Cortex of kidney (tissue), 1 donor: ENCODE results near the gene TNFRSF4.

Experiments used
- DNase-seq: peaks from one replicate; lab custom pipeline; 2025; lab: John Stamatoyannopoulos, UW

Gene TNFRSF4

DNA sequence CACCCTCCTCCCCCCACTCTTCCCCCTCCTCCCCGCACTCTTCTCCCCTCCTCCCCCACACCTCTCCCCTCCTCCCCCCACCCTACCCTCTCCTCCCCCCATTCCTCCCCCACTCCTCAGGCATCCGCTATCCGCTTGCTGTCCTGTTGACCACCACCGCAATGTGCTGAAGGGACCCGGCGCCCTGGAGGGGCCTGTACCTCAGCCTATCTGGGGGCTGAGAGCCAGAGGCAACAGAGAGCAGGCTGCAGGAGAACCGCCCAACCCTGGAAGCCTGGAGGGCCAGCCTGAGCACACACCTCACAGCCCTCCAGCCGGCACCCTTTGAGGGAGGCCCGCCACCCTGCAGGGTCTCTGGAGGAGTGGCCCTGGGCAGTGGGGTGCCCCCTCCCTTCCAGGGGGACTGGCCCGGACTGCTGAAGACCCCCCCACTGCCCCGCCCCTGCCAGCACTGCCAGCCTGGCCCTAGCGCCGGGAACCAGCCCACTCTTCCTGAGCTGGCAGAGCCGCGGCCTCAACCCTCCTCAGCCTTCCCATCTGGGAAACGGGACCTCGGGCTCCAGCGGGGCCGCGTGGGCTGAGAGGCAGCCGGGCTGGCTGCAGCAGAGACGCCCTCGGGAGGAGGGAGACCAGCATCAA, 31.3 kb upstream of the TNFRSF4 start:
- no peak for DNase-seq

DNA sequence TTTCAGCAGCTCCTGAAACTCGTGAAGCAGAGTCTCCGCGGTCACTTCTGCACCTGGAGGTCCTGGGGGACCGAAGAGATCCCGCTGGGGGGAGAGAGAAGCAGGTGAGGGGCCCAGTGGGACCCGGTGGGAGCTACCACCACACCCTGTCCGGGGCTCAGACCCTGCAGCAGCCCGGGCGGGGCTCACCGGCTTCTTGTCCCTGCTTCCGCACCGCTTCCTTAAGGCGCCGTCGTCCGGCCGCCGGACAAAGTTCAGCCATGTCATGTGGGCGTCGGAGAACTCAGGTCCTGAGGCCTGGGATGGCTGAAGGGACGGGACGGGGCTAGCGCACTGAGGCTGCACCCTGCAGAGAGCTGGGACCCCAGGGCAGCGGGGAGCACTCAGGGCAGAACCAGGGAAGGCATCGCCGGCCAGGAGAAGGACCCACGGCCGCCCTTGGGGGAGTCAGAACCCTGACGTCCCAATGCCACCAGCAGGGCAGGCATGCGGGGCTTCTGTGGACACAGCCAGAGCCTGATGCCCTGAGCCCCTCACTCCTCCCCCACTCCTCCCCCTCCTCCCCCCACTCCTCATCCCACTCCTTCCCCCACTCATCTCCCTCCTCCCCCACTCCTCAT, 30.3 kb upstream of the TNFRSF4 start:
- DNase-seq: no peak

DNA sequence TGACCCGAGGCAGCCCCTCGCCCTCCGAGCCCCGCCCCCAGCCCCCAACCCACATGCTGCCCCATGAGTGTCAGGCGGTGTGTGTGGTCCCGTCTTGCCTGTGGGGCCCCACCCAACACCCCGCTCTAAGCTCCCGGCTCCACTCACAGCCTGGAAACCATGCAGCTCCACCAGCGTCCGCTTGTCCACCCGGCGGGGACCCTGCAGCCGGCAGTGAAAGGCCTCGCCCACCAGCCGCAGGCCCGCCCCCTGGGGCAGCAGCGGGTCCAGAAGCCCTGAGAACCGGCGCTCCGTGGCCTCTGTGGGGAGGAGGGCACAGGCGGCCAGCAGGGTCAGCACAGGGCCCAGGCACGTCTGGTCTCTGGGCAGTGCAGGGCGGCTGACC, 29.8 kb upstream of the TNFRSF4 start:
- DNase-seq: no peak

DNA sequence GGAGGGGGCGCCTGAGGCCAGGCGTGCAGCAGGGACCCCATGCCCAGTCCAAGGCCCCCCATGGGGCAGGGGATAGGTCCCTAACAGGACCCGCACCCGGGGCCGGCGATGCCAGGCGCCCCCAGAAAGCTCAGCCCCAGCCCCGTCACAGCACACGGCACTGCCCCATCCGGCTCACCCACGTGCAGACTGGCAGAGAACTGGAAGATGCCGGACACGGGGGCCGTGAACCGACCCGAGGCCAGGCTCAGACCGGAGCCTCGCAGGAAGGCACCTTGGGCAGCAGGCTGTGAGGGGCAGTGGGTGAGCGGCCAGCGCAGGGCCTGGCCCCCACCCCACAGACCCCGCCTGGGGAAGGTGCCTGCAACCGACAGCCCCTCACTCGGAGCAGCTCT, 29.3 kb upstream of the TNFRSF4 start:
- DNase-seq: no peak

DNA sequence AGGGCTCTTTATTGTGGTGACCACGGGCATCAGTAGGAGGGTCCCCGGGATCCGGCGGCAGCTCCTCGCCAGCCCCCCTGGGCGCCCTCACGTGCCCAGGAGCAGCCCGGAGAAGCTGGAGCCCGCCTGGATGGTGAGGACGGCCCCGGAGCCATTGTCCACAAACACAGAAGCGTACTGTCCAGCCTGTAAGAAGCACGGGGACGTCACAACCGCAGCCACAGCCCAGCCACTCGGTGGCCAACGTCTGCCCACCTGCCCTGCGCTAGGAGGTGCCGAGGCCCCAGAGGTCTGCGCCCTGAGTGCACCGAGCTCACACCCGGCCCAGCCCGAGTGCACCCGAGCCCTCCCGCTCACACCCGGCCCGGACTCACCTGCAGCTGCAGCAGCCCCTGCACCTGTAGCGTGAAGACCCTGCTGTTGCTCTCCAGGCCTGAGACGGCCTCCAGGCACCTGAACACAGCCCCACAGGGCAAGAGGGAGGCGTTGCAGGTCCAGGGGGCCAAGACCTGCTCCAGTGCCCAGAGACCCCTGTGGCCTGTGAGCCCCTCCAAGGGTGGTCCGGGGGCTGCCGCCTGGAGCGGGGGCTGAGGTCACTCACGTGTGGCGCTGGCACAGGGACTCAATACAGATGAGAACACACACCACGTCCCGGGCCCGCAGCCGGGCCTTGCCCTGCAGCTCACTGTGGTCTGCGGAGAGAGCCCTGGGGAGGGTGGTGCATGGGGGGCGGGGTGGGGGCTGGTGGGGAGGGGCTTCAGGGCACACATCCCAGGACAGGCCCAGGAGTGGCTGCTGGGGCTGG, 28.7 kb upstream of the TNFRSF4 start:
- DNase-seq: no peak

DNA sequence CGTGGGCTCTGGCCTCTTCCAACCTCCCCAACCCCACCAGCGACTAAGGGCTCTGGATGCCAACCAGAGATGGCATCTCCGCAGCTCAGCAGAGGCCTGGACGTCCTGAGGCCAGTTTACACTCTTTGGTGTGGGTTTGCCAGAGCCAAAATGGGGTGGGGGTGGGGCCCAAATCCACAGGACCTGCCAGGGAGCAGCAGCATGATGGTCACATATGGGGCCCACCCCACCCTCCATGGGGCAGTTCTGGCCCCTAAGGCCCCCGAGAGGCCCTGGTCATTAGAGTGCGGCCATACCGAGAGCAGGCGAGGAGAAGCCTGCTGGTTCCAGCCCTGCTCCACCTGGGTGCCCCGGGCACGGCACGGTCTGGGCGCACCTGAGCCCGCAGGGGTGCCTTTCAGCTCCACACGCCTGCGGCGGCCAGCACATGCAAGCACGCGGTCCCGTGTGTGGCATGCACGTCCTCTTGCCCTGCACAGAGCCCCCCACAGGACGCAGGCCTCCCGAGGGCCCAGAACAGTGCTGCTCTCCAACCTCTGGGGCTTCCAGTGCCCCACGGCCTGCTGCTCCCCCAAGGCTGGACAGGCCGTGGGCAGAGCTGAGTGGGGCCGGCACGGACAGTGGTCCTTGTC, 27.8 kb upstream of the TNFRSF4 start:
- no peak for DNase-seq

DNA sequence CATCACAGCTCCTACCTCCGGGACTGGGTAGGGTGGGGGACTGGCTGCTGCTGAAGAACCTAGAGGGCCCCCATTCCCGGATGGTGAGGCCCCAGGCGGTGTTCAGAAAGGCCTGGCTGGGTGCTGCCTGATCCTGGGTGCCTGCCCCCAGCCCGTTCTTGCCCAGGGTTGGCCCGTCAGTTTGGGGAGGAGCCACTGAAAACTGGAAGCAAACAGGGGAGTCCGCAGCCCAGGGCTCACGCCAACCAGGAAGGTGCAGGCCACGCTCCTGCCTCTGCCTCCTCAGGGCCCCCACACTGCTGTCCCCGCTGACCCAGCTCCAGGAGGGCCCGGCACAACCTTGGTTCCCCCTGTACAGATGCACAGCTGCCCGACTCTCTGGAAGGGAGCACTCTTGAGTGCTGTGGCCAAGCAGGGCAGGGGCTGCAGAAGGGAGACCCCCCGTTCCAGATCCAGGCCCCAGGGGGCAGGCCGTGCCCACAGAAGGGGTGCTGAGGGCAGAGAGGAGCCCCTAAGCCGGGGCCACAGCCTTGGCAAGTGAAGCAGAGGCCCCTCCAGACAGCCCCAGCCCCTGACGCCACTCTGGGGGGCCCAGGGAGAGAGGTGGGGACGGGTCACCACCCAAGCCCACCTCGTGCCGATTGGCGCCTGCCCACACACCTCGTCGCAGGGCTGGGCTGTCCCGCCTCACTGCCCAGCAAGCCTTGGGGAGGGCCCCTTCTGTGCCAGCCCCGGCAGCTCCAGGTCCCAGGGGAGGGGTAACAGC, 27.1 kb upstream of the TNFRSF4 start:
- no peak for DNase-seq

DNA sequence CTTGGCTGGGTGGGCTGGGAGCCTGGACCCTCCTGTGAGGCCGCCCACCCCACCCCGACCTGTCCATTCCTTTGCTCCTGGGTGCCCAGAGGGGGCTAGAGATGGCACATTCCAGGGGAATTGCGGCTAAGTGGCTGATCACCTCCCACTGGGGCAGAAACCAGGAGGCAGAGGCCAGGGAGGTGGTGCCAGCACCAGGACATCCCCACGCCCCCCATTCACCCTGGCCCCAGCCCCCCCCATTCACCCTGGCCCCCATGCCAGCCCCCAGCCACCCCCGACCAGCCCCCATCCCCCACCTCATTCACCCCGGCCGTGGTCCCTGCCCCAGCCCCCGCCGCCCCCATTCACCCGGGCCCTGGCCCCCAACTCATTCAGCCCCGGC, 26.4 kb upstream of the TNFRSF4 start:
- no peak for DNase-seq

DNA sequence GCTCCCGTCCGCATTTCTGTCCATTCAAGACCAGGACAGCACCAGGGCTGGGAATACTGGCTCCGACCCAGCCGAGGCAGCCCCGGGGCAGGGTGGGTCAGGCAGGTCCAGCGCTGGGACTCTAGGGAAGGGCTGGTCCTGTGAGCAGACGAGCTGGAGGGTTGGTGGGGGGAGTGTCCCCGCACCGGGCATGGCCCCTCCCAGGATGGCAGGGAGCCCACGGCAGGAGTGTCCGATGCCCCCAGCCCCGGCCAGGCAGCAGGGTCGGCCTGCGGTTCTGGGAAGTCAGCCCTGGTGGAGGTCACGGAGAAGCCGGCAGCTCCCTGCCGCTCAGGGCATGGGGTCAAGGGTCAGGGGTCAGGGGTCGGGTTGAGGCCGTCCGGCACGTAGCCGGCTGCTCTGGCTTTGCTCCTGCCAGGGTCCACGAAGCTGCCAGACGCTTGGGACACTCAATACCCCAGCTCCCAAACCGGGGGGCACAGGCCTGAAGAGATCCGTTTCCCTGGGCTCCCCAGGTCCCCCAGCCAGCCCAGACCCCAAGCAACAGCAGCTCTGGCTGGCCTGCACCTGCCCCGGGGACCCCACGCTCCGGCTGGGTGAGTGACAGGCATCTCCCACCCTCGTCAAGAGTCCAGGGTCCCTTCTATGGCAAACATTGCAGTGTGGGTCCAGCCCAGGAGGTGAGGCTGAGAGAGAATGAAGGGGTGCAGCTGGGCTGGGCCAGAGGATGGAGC, 25.8 kb upstream of the TNFRSF4 start:
- DNase-seq: no peak

DNA sequence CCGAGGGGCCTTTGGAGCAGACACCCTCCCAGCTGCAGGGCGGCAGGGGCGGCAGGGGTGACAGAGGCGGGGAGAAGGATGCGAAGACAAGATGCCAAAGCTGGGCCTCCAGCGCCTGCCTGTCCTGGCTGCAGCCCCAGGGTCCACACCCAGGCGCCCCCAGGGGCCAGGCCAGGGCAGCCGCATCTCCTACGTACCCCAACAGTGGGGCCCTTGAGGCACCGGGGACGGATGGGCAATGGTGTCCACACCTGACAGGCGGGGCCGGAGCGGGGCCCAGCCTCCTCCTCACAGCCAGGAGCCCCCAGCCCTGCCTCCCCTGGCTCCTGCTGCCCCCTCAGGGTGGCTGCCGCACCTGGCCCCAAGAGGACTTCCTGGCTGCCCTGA, 25.3 kb upstream of the TNFRSF4 start:
- DNase-seq: no peak

DNA sequence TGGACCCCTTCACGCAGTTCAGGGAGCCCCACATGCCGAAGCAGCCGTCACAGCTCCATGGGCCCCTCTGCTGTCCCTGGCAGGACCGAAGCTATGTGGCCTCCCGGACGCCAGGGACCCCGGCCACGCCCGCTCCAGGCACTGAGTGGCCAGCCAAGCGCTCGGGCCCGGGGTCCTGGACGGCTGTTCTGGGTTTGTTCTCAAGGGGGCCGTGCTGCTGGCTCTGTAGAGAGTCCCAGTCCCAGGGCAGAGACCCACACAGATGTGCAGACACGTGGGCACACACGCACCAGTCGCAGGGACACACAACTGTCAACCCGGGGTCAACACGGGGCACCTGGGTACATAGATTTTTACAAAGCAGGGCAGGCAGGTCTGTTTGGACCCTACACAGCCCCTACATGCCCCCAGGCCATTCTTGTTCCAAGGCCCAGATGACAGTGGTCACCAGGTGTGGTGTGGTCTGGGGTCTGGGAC, 24.8 kb upstream of the TNFRSF4 start:
- DNase-seq: no peak

DNA sequence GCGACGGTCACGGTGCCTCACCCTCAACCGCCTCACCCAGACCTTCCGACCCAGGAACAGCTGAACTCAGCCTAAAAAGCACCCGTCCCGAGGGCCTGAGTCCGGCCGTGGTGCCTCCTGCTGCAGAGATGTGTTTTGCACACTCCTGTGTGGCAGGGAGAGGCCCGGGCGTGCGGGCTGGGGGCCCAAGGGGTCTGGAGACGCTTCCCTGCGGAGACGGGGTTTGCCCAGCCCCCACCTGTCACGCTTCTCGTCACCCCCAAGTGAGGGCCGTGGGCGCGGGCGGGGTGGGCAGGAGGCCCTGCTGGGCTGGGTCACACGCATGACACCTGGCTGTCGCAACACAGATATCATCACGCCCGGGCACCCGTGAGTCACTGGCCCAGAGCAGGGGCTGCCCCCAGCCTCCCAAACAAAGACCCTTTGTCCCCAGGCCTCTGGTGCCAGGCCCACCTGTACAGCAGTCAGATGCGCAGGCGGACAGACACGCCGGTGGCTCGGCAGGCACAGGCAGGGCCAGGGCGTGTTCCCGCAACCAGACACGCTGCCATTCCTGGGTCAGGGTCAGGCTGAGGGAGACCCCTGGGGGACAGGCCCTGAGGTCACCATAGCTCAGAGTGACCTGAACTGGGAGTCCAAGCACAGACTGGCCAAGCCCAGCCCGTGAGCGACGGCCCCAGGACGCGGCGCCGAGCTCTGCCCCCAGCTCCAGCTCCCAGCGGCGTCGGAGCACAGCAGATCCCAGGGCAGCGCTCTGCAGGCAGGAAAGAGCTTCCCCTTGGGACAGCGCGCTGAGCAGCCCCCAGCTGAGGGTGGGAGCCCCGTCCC, 24.1 kb upstream of the TNFRSF4 start:
- no peak for DNase-seq

DNA sequence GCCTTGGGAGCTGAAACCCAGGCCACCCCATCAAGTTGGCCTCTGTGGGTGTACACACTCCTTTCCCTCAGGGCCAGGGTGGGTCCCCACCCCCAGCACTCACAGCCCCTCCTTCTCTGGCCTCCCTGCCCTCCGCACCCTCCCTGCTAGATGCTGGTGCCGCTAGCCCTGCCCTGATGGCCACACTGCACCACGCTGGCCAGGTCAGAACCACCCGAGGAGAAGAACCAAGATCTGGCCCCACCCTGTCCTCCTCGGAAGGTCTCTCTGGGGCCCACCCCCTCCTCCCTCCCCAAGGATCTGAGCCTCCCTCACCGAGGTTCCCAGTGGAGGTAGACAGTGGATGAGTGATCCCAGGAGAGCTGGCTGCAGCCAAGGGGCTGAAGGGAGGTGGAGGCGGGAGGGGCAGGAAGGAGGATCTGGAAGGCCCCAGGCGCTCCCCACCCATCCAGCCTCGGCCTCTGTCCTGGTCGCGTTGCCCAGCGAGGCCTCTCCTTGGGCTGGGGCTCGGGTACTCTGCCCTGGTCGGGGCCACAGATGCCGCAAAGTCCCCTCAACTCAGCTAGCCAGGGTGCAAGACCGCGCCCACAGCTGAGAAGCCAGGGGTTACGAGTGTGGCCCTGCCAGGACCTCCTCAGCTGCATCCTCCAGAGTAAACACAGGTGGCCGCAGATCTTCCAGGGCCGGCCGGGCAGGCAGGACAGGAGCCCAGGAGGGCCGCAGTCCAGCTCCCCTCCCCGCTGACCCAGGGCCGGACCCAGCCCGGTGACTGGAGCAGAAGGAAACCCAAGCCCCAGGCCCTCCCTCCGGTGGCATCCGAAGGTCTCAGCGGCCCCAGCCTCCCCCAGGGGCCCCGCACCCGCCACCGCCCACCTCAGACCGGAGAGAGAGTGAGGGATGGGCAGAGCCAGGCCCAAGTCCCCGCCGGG, 23.3 kb upstream of the TNFRSF4 start:
- DNase-seq: no peak

DNA sequence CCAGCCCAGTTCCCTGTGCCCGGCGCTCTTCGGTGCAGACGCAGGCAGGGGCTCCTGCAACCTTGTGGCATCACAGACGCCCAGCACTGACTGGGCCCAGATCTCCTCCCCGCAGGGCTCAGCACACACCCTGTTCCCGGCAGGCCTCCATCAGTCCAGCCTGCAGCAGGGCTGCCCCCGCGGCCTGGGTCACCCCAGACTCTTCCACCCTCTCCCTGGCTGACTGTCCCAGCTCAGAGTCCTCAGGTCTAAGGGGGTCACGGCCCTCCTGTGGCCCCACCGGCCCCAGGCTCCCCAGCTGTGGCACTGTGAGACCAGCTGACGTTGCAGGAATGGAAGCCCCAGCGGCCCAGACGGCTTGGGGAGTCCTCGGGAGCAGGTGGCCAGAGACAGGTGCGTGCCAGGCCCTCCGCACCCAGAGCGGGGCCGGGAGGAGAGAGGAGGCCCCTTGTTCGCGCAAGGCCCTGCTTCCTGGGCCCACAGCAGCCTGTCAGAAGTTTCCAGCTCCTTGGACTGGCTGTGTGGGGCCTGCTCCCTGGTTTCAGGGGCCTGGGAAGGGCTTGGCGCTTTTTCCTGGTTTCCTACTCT, 22.3 kb upstream of the TNFRSF4 start:
- no peak for DNase-seq

DNA sequence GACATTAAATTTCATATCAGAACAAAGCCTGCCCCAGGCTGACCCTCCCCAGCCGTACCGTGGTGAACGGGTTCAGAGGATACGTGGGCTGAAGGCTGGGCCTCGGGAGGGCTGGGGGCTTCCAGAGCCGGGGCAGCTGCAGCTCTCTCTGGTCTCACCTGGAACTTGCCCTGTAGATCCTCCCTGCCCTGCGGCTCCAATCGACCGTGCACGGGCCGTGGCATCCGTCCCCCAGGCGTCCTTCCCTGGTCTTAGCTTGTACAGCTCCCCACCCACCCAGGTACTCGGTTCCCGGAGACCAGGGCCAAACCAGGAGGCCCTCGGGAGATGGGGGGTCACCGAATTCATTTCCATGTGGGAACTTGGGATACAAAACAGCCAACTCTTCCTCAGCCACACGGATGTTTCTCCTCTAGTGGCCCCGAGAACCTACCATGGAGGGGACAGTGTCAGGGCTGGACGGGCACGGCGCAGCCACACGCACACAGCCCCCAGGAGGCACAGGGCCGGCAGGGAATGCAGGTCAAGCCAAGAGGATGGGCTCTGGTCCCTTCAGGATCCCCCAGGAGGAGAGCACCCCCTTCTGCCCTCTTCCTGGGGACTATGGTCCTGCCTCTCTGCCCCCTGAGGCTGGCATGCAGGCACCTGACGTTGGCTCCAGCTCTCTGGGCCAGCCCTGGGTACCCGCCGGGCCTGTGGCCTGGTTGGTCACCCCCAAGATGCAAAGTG, 21.2 kb upstream of the TNFRSF4 start:
- DNase-seq: no peak

DNA sequence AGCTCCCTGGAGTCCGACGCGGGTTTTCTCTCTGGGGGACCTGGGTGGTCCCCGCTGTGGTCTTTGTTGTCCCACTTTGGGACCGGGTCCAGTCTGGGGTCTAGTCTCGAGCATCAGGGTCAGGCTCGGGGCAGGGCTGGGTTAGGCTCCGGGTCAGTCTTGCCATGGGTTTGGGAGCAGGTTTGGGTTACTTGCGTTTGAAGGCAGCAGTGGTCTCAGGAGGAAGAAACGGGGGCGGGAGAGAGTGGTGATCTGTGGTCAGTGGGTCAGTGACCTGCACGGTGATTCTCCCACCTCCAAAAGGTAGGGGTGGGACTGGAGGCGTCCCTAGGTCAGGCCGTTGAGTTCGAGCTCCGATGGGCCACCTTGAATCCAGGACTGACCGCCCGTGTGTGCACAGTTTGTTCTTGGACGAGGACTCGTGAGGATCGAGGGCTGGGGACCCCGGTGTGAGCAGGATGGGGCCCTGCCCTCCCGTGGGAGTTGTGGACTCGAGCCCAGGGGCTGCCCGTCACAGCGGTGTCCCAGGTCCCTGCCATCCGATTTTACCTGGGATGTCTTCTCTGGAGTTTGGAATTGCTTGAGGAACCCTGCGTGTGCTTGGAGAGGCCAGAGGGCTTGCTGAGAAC, 20.3 kb upstream of the TNFRSF4 start:
- DNase-seq: no peak

DNA sequence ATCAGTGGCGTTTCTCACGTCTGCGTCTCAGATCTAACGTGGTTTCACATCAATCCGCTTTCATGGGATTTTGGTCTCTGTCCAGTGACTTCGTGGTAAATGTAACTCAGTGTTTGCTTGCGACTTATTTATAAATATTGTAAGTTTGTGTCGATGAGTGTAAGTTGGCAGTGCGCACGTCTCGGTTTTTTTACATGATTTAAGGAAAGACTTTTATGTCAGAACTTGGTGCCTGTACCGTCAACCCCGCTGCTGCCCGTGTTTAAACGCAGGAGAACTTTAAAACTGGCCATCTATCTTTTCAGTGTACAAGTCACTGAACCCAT, 19.6 kb upstream of the TNFRSF4 start:
- DNase-seq: no peak
